NCI-H345 treated with DMSO at 0.1 percent for 48 hours (cell line): ENCODE data around the gene MACC1.

Source experiments
- DNase-seq: peaks from one replicate; lab custom pipeline; 2025; ENCODE audit not compliant: unreplicated experiment; lab: John Stamatoyannopoulos, UW

The MACC1 gene

DNA sequence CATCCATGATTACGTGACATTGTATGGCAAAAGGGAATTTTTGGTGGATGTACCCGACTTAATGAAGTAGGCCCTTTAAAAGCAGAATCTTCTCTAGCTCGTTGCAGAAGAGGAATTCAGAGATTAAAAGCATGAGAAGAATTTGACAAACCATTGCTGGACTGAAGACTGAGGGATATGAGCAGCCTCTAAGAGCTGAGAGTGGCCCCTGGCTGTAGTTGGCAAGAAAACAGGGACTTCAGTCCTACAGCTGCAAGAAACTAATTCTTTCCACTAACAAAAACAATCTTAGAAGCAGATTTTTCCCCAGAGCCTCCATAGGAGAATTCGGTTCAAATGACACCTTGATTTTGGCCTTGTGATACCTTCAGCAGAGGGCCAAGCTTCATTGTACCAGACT, 34.1 kb downstream of the MACC1 start:
- no peak for DNase-seq

DNA sequence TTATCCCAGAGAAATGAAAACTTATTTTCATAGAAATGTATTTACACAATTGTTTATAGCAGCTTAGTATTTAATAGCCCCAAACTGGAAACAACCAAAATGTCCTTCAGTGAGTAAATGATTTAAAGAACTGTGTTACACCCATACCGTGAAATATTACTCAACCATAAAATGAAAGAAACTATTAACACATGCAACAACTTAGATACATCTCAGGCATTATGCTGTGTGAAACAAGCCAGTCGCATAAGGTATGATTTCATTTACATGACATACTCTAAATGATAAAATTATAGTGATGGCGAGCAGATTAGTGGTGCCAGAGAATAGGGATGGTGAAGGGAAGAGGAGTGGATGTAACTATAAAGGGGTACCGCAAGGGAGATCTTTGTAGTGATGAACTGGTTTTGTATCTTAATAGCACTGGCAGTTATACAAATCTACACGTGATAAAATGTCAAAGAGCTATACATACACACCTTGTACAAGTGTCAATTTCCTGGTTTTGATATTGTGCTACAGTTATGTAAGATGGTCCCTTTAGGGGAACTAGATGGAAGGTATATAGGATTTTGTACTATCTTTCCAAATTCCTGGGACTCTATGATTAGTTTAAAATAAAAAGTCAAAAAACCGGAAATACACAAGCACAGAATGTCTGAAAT, 40.5 kb downstream of the MACC1 start:
- no peak for DNase-seq

DNA sequence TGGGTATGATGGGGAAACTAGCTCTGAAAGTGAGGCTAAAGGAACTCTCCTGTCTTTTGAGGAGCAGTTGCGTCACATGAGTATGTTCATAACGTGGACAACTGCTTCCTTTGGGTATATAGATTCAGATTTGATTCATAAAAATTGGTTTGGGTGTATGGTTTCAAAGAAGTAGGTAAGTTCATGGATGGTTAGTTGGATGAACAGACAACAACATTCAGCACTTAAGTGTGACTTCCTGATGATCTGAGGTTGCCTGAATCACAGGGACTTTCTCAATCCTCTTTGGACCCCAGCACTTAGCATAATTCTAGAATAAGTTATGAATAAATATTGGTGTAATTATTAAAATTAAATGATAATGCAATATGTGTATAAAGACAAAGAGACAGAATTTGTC, 43.4 kb downstream of the MACC1 start:
- DNase-seq = no peak

DNA sequence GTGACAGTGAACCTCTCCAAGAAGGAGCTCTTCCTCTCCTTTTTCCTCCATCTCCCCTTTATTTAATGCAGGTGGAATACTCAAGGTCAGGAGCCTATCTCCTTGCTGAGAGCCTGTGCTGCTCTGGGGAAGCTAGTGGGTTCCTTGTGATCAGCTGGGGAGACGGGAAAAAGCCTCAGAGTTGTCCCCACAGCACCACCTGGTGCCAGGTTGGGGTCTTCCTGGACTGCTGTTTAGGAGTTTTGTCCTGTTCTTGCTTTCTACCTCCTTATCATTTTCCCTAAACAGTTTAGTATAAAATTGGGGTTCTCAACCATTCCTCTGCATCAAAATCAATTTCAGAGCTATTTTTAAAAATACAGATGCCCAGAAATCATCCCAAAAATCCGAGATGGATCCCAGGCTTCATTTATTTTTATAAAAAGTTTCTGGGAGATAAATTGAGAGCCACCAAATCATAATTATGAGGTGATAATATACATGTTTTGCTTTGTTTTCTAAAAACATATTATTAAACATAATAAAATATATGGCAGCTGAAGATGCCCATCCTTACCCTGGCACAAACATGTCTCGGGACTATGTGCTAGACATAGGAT, 44.3 kb downstream of the MACC1 start:
- no peak for DNase-seq

DNA sequence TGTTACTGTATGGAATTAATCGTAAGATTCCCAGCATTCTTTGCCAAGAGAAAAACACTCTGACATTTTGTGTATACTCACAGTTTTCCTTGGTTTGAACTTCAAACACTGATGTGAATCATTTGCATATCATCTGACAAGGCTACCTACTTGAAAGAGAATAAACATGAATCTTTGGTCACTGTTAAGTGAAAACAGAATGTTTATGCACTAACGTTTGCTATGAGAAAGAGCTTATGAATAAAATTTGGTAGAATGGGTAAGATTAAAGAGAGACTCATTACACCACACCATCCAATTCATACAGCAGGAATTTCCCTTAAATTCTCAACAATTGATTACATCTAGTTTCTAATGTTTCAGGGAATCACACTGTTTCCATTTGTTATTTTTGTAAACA, 46.6 kb downstream of the MACC1 start:
- DNase-seq = no peak

DNA sequence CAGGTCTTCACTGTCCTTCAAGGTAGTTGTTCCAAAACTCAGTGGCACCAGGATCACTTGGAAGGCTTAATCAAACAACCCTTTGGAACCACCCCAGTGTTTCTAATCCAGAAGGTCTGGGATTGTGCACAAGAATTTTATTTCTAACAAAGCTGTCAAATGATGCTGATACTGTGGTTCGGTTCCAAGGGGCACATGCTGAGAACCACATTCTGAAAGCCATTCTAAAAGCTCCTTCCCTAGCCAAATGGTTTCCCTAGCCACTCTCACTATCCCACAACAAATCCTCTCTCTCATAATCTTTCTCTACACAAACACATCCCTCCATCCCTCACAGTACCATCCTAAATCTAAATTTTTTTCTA, 52.1 kb downstream of the MACC1 start:
- DNase-seq = no peak

DNA sequence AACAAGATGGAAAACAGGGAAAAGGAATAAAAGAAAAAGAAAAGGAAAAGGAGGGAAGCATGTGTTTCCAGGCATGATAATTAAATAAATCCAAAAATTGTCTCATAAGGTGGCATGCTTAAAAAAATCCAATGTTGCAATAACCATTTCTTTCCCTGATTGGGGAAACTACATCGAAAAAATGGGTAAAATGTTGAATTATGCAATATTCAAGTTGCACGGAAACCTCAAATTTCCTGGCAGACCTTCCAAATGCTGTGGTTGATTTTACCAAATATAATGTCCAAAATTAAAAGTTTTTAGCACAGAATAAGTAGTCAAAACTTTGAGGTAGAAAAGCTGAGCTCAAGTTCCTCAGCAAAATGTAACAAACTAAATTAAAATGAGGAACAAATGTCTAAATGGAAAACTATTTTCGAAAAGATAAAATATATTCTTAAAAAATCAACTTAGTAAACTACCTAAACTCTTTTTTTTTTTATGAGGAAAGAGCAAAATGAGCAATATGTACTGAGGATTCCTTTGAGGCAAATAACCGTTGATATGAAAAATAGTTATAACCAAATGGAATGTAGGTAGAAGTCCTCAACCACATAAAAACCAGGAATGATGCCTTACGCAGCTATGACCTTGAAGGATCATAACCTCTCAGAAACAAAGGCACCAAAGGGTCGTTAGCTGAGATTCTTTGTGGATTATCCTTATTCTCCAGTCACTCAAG, 52.6 kb downstream of the MACC1 start:
- no peak for DNase-seq

DNA sequence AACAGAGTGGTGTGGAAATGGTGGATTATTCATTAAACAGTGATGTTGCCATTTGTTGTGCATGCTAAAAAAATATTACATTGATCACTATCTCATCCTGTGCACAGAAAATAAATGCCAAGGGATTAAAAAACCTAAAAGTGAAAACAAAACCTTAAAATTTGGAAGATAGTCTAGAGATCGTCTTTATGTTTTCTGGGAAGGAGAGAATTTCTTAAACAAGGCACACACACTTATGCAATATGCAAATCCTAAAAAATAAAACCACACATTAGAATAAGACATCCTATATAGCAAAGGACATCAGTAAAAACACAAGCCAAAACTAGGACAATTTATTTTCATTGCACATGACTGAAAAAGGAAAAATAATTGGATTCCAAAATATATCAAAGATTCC, 54.5 kb downstream of the MACC1 start:
- no peak for DNase-seq

DNA sequence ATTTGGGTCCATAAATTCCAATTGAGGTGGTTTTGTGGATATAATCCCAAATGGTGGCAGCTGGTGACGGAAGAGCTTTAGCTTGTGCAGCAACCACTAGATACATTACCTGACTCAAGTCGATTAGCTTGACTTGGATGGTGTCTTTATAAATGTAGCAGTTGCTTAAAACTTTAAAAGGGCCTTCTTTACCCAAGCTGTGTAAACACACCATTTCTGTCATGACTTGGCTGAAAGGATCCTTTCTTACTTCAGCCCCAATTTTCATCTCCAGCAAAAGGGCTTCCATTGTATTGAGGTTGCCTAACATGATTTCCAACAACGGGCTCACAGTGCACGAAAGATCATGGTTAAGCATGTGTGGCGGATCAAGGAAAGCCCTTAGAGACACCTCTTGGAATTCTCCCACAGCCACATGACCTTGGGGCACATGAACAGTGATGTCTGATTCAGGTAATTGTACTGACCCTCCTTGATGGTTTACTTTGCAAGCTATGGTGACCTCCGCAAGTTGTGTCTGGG, 57.9 kb downstream of the MACC1 start:
- DNase-seq = no peak

DNA sequence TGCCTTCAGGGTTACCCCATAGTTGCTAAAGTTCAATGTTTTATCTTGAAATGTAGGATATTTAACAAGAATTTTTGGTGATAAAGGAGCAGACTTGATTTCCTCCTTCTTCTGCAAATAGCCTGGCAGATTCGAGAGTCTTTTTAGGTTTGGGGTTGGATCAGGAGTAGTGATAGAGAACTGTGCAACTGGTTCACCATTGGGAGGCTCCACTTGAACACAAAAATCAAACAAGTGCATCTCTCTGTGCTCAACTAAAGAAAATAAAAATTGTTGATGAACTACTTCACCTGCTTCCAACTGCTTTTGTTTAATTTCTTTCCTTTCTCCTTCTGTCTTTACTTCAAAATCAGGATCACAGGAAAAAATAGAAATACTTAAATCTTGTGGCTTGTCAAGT, 58.5 kb downstream of the MACC1 start:
- DNase-seq = no peak

DNA sequence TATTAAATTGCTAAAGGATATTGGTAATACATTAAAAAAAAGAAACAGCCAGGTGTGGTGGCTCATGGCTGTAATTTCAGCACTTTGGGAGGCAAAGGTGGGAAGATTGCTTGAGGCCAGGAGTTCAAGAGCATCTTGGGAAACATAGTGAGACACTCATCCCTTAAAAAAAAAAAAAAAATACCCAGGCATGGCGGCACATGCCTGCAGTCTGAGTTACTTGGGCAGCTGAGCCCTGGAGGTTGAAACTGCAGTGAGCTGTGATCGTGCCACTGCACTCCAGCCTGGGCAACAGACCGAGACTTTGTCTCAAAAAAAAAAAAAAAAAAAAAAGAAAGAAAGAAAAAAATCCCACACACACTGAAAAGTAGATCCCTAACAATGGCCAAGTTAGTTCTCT, 59.7 kb downstream of the MACC1 start:
- no peak for DNase-seq

DNA sequence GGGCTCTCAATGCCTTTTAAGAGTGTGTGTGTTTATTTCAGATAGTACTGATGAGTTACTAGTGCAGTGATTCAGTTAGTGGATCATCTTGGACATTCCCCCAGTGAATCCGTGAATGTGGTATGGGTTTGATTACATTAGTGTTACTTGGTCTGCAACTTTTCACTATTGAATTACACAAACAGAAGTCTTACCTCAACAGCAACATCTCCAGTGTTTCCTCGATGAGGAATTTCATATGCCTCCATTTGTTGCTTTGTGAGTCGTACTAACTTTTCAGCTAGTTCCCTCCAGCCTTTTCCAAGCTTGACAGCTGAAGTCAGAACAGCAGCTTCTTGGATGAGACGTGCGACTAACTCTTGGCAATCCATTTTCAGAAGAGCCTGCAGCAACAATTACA, 63.2 kb downstream of the MACC1 start:
- DNase-seq = no peak

DNA sequence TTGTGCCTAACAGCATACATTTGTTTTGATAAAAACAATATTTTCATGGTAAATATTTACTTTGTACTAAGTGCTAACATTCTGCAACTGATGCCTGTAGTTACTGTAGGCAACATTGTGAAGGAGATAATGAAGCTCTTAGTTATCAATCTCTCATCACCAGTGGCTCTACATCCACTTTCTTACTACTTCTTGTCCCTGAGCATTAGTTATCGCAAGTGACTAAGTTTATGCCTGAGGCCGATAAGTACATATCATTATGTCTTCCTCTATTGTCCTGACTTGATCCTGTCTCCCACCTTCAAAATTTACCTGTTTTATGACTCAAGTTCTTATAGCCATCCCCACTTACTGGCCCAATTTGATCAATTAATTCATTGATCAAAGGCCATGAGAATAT, 63.6 kb downstream of the MACC1 start:
- DNase-seq = no peak

DNA sequence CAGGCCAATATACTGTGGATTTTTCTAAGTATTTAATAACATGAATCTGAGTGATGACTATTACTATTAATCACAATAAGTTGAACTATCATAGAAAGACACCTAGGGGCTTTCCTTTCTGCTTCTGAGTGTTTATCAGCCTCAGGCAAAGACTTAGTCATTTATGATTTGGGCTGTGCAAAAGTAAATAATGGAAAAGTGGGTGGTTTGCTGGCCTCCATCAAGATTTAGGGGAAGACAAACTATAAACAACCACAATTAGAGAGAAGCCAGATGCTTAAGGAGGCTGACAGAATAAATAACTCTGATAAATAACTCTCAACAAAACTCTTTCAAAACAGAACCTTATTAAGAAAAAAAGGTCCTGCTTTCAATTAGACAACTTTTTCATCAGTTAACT, 64.7 kb downstream of the MACC1 start:
- DNase-seq = no peak

DNA sequence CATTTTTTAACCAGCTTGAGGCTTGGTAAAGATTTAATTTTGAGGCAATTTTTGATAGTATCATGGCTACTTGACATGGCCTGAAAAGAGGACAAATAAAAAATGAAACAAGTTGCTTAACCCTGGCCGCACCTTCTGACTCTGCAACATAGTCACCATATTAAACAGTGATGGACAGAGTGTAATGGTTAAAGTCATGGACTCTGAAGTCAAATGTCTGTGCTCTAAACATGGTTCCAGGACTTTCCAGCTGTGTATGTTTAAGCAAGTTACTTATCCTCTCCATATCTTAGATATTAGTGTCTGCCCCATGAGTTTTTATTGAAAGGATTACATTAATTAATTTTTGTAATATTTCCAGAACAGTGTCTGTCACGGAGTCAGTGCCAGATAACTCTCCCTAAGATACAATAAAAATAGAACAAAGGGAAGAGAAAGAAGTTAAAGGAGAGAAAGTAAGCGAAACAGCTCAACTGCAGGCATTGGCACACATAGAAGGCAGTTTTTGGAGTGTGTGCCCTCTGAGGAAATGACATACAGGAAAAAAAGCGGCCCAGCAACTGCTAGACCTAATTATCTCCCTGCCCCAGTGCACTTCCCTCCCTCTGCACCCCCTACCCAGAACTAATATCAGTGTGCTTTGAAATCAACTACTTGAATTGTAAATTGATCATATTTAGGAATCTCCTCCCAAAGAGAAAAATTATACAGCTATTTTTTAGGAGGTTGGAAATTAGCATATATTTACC, 65.3 kb downstream of the MACC1 start:
- DNase-seq = no peak

DNA sequence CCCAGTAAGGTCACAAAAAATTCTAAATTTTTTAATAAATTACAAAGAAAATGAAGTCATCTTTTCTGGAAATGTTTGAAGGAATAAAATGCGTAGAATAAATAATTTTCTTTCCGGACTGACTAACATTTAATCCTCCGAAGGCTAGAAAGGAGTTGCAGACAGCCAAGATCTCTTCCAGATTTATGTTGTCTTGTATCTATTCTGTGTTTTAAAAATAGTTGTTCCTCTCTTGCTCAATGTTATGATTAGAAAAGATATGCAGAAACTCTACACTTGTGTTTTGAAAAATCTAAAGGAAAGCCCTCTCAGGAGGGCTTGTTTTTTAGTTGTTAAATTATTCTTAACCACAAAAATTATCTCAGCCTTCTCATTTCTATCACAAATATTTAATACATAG, 70.7 kb downstream of the MACC1 start:
- DNase-seq = no peak

DNA sequence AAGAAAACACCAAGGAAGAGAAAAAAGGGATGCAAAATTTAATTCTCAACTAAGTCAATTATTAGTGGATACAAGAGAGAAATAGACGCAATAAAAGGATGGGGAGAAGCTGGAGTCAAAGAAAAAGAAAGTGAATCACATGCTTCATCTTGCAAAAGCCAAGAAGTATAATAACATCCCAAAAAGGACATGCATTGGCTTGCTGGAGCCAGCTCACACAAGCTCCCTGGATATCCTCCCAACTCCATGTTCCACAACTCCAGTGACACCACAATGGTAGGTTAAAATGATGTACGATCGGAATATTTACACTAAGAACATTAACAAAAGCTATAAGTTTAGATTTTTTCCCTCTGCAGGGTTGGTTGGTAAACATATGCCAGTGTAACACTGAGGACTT, 72.4 kb downstream of the MACC1 start:
- DNase-seq = no peak

DNA sequence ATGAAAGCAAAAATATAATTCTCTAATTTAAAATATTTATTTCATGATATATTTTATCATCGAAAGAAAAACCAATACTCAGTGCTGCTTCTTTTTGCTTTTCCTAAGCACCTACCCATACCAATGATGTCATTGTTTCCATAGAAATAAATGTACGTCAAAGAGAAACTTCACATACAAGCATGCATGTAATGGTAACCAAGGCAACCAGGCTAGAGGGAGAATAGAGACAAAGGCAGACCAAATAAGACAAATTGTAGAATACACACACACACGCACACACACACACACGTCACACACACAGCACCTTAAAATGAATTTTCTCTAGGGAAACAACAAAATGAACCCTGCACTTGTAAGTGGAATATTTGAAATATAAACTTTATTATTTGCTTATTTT, 75.5 kb downstream of the MACC1 start:
- DNase-seq = no peak

DNA sequence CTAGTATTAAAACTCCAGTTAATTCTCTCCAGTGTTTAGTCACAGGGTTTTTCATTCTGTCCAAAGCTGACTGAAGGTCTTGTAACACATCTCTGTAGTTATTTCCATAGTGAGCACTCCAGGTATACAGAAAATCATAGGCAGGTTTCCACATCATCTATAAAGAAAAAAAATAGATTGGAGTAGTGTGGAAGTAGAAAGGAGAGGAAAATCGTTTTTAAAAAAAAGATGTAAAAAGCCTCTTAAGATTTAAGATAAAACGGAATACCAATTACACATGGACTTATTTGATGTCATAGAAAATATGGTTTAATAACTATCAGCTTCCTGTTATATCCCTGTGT, 76.2 kb downstream of the MACC1 start:
- no peak for DNase-seq

DNA sequence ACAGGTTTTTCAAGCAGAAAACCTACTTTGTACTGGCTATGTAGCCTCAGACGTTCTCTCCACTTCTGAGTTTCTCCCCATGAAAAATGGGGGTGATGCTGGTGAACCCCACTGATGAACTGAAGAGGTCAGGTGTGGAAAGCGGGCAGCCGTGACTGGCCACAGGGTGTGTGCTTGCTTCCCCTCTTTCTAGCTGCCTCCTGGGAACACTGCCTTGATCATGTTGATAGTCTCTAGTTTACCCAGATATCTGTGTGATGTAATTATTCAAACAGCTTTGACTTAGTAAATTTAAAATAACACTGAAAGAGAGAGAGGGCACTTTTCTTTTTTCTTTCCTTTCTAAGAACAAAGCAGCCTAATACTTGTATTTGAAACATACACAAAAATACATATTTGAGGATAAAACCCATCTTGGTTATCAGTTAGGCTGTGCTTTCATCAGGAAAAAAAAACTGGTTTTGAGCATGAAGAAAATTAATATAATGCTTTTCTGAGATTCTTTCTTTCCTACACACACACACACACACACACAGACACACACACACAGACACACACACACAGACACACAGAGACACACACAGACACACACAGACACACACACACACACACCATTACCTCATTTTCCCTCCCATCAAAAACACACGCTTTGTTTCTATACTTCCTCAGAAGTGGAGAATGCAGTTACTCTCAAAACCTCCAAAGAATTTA, 76.7 kb downstream of the MACC1 start:
- DNase-seq = no peak

DNA sequence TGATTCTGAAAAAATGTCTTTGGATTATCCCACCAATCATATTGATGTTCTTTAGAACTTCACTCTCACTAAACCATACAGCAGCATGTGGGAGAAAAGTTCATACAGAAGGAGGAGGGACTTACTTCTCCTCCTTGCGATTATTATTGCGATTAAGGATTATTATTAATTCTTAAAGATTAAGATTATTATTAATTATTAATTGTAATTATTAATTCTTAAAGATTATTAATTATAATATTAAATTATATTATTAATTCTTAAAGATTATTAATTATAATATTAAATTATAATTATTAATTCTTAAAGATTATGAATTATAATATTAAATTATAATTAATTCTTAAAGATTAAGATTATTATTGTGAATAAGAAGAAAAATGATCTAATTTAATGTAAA, 80.5 kb downstream of the MACC1 start:
- DNase-seq = no peak
